Dedifferentiated amniotic fluid mesenchymal stem cell (primary cell): ENCODE results near the gene HRG.
"Not testable (repeated sequence)": the region's sequence is repeated elsewhere in the genome, so short reads cannot be mapped to it uniquely, and the experiment has no call there.

Source experiments
- DNase-seq: peaks from one replicate; pipeline ENCODE4 v3.0.0-alpha.2; 2016; ENCODE audit errors: extremely low spot score

The HRG gene

GRCh38 chr3:186680869-186681268 lies 15.1 kb downstream of the HRG start:
- no peak for DNase-seq

GRCh38 chr3:186682812-186683211 lies 17.0 kb downstream of the HRG start:
- no peak for DNase-seq

GRCh38 chr3:186683979-186684378 lies 18.2 kb downstream of the HRG start:
- no peak for DNase-seq

- not testable (repeated sequence) for DNase-seq
Observed at GRCh38 chr3:186686475-186686874, 20.7 kb downstream of the HRG start.

GRCh38 chr3:186687120-186687651 lies 21.4 kb downstream of the HRG start:
- DNase-seq: no peak

- not testable (repeated sequence) for DNase-seq
Observed at GRCh38 chr3:186690304-186690703, 24.5 kb downstream of the HRG start.

GRCh38 chr3:186691676-186692075 lies 25.9 kb downstream of the HRG start:
- DNase-seq: no peak

- DNase-seq: no peak
Observed at GRCh38 chr3:186693843-186694242, 28.0 kb downstream of the HRG start.

GRCh38 chr3:186694288-186695032 lies 28.6 kb downstream of the HRG start:
- DNase-seq: no peak

GRCh38 chr3:186696522-186696921 lies 30.7 kb downstream of the HRG start:
- no peak for DNase-seq

- DNase-seq: no peak
Observed at GRCh38 chr3:186697510-186697909, 31.7 kb downstream of the HRG start.

- no peak for DNase-seq
Observed at GRCh38 chr3:186700267-186700666, 34.5 kb downstream of the HRG start.

- DNase-seq: not testable (repeated sequence)
Observed at GRCh38 chr3:186702451-186702850, 36.6 kb downstream of the HRG start.

GRCh38 chr3:186705882-186706780 lies 40.3 kb downstream of the HRG start:
- DNase-seq: no peak

- no peak for DNase-seq
Observed at GRCh38 chr3:186708983-186709679, 43.3 kb downstream of the HRG start.

GRCh38 chr3:186710694-186711093 lies 44.9 kb downstream of the HRG start:
- DNase-seq: not testable (repeated sequence)

- no peak for DNase-seq
Observed at GRCh38 chr3:186713499-186713898, 47.7 kb downstream of the HRG start.

GRCh38 chr3:186717039-186717457 lies 51.2 kb downstream of the HRG start, which contains the start of gene KNG1:
Gene KNG1 (plus strand): TSS chr3:186717359. CDS start chr3:186717543, 184 bp downstream.
- no peak for DNase-seq

- DNase-seq: no peak
Observed at GRCh38 chr3:186719945-186720739, 54.3 kb downstream of the HRG start.

GRCh38 chr3:186722457-186722856 lies 56.6 kb downstream of the HRG start:
- no peak for DNase-seq

GRCh38 chr3:186724911-186725310 lies 59.1 kb downstream of the HRG start:
- no peak for DNase-seq
